SK-N-SH (cell line): Measurements from ENCODE around the gene PPP1R14B. TPM values are rescaled to one million over a fixed set of nuclear protein-coding genes. Genes with fewer than 3 reads are reported as not detected.

Experiments
- CTCF ChIA-PET: fragments of 300-600, 350-600 bp; formaldehyde crosslinking; extraction: SDS; loops from one replicate; lab custom pipeline; 2021; lab: Yijun Ruan, JAX
- POLR2A ChIA-PET: fragments of 350-600 bp; sonication (Branson Sonifier 250); formaldehyde crosslinking; extraction: SDS; loops from one replicate; lab custom pipeline; 2020; ENCODE audit warnings: antibody characterized with exemption, inconsistent platforms; lab: Yijun Ruan, JAX
- DNase-seq: peaks from one replicate; pipeline ENCODE4 v3.0.0; 2012
- H2AFZ ChIP-seq: fragments of 200-600 bp; sonication (generic); 2 replicates; pipeline ENCODE4 v1.8.1; 2016; ENCODE audit warnings: antibody characterized with exemption, mild to moderate bottlenecking, low read depth
- H3F3A ChIP-seq: fragments of 200-600 bp; sonication (generic); replicated peaks from 2 replicates; pipeline ENCODE3; 2016; ENCODE audit warnings: antibody characterized with exemption, mild to moderate bottlenecking; ENCODE audit not compliant: insufficient read depth
- H3K27ac ChIP-seq, 2 experiments: fragments of 200-500 bp in 1 of 2; fragments of 200-600 bp in 1 of 2; sonication (Bioruptor generic) in 1 of 2; sonication (generic), shearing (Covaris generic) in 1 of 2; 2 replicates each; pipeline versions ENCODE4 v1.5.1 to v1.6.1; 2014 to 2016; ENCODE audit warnings: low read depth in 2 of 2, inconsistent platforms in 1 of 2, low read length in 1 of 2, mild to moderate bottlenecking in 1 of 2, mixed read lengths in 1 of 2
- H3K27me3 ChIP-seq: fragments of 200-600 bp; sonication (generic), shearing (Covaris generic); 2 replicates; pipeline ENCODE4 v1.6.1; 2016; ENCODE audit warnings: mixed run types; ENCODE audit not compliant: insufficient read depth
- H3K36me3 ChIP-seq, 2 experiments: fragments of 200-500 bp in 1 of 2; fragments of 200-600 bp in 1 of 2; sonication (Bioruptor generic) in 1 of 2; sonication (generic) in 1 of 2; replicated peaks in 1 of 2; 2 replicates each; pipeline versions ENCODE3 to v1.5.1; 2014 to 2016; ENCODE audit warnings: low read length in 1 of 2, mild to moderate bottlenecking in 1 of 2; ENCODE audit not compliant: insufficient read depth in 2 of 2, control insufficient read depth in 1 of 2
- H3K4me1 ChIP-seq, 2 experiments: fragments of 200-500 bp in 1 of 2; fragments of 200-600 bp in 1 of 2; sonication (Bioruptor generic) in 1 of 2; sonication (generic), shearing (Covaris generic) in 1 of 2; 2 replicates each; pipeline versions ENCODE4 v1.5.1 to v1.6.1; 2014 to 2016; ENCODE audit warnings: low read depth in 1 of 2, low read length in 1 of 2, mixed run types in 1 of 2; ENCODE audit not compliant: insufficient read depth in 2 of 2, control insufficient read depth in 1 of 2
- H3K4me2 ChIP-seq: fragments of 200-600 bp; sonication (generic), shearing (Covaris generic); 2 replicates; pipeline ENCODE4 v1.6.1; 2017; ENCODE audit warnings: mixed run types
- H3K4me3 ChIP-seq, 2 experiments: fragments of 200-500 bp in 1 of 2; fragments of 200-600 bp in 1 of 2; sonication (Bioruptor generic) in 1 of 2; sonication (generic), shearing (Covaris generic) in 1 of 2; 2 replicates each; pipeline versions ENCODE4 v1.5.1 to v1.8.1; 2014 to 2016; ENCODE audit warnings: low read depth in 2 of 2, inconsistent platforms in 1 of 2, low read length in 1 of 2, mild to moderate bottlenecking in 1 of 2, mixed read lengths in 1 of 2, moderate library complexity in 1 of 2
- H3K79me2 ChIP-seq: fragments of 200-600 bp; sonication (generic); 2 replicates; pipeline ENCODE4 v1.8.1; 2017; ENCODE audit warnings: mild to moderate bottlenecking; ENCODE audit not compliant: insufficient read depth
- H3K9ac ChIP-seq: fragments of 200-600 bp; sonication (generic); 2 replicates; pipeline ENCODE4 v1.6.1; 2017; ENCODE audit warnings: mixed run types
- H3K9me2 ChIP-seq: fragments of 200-600 bp; sonication (generic); 2 replicates; pipeline ENCODE4 v1.6.1; 2017; ENCODE audit warnings: mixed run types
- H3K9me3 ChIP-seq: fragments of 200-600 bp; sonication (generic); 2 replicates; pipeline ENCODE4 v1.6.1; 2017; ENCODE audit warnings: mixed run types, mild to moderate bottlenecking, moderate library complexity
- H4K20me1 ChIP-seq: fragments of 200-600 bp; sonication (generic); 2 replicates; pipeline ENCODE4 v1.6.1; 2017; ENCODE audit warnings: mild to moderate bottlenecking, mixed run types; ENCODE audit not compliant: insufficient read depth
- CHD2 ChIP-seq: fragments of 150-350 bp; IDR thresholded peaks from 2 replicates; pipeline ENCODE4 v1.6.1; 2018; ENCODE audit warnings: low read length; ENCODE audit not compliant: partially characterized antibody
- CTCF ChIP-seq: fragments of 200-600 bp; sonication (generic); IDR thresholded peaks from 2 replicates; pipeline ENCODE4 v1.6.1; 2017; ENCODE audit warnings: antibody characterized with exemption, mild to moderate bottlenecking, moderate library complexity
- ELF1 ChIP-seq: IDR thresholded peaks from 2 replicates; pipeline ENCODE4 v1.4.0; 2012
- EZH2phosphoT487 ChIP-seq: fragments of 200-600 bp; sonication (generic); IDR thresholded peaks from 2 replicates; pipeline ENCODE4 v1.6.1; 2017; ENCODE audit warnings: low read depth, mixed run types, mild to moderate bottlenecking, antibody characterized with exemption, moderate library complexity, borderline replicate concordance
- GABPA ChIP-seq: IDR thresholded peaks from 2 replicates; pipeline ENCODE4 v1.4.0; 2012; ENCODE audit warnings: low read depth, mild to moderate bottlenecking
- MXI1 ChIP-seq: IDR thresholded peaks from 2 replicates; pipeline ENCODE4 v1.6.1; 2012; ENCODE audit warnings: mild to moderate bottlenecking, low read depth, low read length, improper control_type of control experiment
- NRF1 ChIP-seq: IDR thresholded peaks from 2 replicates; pipeline ENCODE4 v1.6.1; 2012; ENCODE audit warnings: low read depth, mild to moderate bottlenecking, low read length
- RAD21 ChIP-seq: IDR thresholded peaks from 2 replicates; pipeline ENCODE4 v1.6.1; 2012; ENCODE audit warnings: mild to moderate bottlenecking, low read length
- RCOR1 ChIP-seq: fragments of 150-350 bp; IDR thresholded peaks from 2 replicates; pipeline ENCODE4 v1.6.1; 2017; ENCODE audit warnings: antibody characterized with exemption, low read length
- RFX5 ChIP-seq: IDR thresholded peaks from 2 replicates; pipeline ENCODE4 v1.6.1; 2012; ENCODE audit warnings: mild to moderate bottlenecking, improper control_type of control experiment, low read length
- RXRA ChIP-seq: IDR thresholded peaks from 2 replicates; pipeline ENCODE4 v1.4.0; 2012; ENCODE audit warnings: low read depth, mild to moderate bottlenecking, borderline replicate concordance
- SIN3A ChIP-seq: IDR thresholded peaks from 2 replicates; pipeline ENCODE4 v1.6.1; 2012; ENCODE audit warnings: low read depth, mild to moderate bottlenecking, low read length, moderate library complexity, borderline replicate concordance
- TAF1 ChIP-seq: IDR thresholded peaks from 2 replicates; pipeline ENCODE4 v1.6.1; 2012; ENCODE audit warnings: low read depth, mild to moderate bottlenecking, low read length, moderate library complexity, borderline replicate concordance
- TEAD4 ChIP-seq: IDR thresholded peaks from 2 replicates; pipeline ENCODE4 v1.4.0; 2012; ENCODE audit warnings: mild to moderate bottlenecking, borderline replicate concordance; ENCODE audit not compliant: insufficient read depth
- WGBS: methylation state at CpG from one replicate; pipeline ENCODE4 v1.1.6; 2017; ENCODE audit warnings: low lambda C conversion rate; 5-methylcytosine and 5-hydroxymethylcytosine counted together
- polyA plus RNA-seq, 3 experiments: library from polyadenylated mRNA; depleted of rRNA; stranded (reverse); fragments of >200 nt; gene quantifications; 2 replicates each; pipeline ENCODE4 v1.2.3, GENCODE V29; 2012
- TF ChIP-seq, protein P1 (sequence below): IDR thresholded peaks from 2 replicates; pipeline ENCODE4 v1.4.0; 2012; ENCODE audit warnings: low read depth, borderline replicate concordance
- TF ChIP-seq, protein P2 (sequence below): IDR thresholded peaks from 2 replicates; pipeline ENCODE4; 2012
- TF ChIP-seq, protein P3 (sequence below): IDR thresholded peaks from 2 replicates; pipeline ENCODE4 v1.4.0; 2012; ENCODE audit warnings: low read depth

PPP1R14B gene
- polyA plus RNA-seq, 1 of the 3 experiments (the other 2 are of a cell fraction) = 523 TPM

- WGBS = no CpG with 5 or more reads among the region's 26 CpGs
- H3K4me2 ChIP-seq = peak overlapping the region; percentile 98
- peaks cover 42% of the 10 kb centered on the region for H3K79me2 ChIP-seq
- peak overlapping the region; percentile 88 to 97 for H3K4me3 ChIP-seq
- H2AFZ ChIP-seq = peak overlapping the region; percentile 78; the same call in 1 of the 2 replicates
- H3K9me3 ChIP-seq = no peaks in the 10 kb centered on the region
- H3K9me2 ChIP-seq = no peaks in the 10 kb centered on the region
- no peaks in the 10 kb centered on the region for H4K20me1 ChIP-seq
- TF ChIP-seq MXI1 = 0 out of 2 replicates have a peak, but pooled peaks have one; percentile 4
- TF ChIP-seq TEAD4 = no peak
- TF ChIP-seq TAF1 = no peak
- ChIA-PET CTCF (interaction anchor here (1.0 to 5.2 kb wide), 7 partner anchors 22 to 78 kb away, joined by 3 to 36 read pairs (median 4); partner anchors contain the start of genes ESRRA, MACROD1 and PLCB3), POLR2A (interaction anchor here (0.7 to 1.7 kb wide), 16 partner anchors 9 to 91 kb away, joined by 3 to 6 read pairs (median 4); partner anchors contain the start of genes BAD, FKBP2, PPP1R14B and PRDX5)
- H3K27ac ChIP-seq = peak overlapping the region; percentile 44 to 88
- H3K9ac ChIP-seq = peak overlapping the region; percentile 75
- peaks cover 13 to 39% of the 10 kb centered on the region in 2 experiments; a peak in 2 of 4 replicates for H3K4me1 ChIP-seq
- H3K27me3 ChIP-seq = no peaks in the 10 kb centered on the region
- DNase-seq = peak; percentile 76
- H3K36me3 ChIP-seq = peaks cover 0 to 14% of the 10 kb centered on the region in 2 experiments
- peaks cover 10% of the 10 kb centered on the region for H3F3A ChIP-seq
These were observed 20.2 kb downstream of the PPP1R14B start for GRCh38 chr11:64226507-64227051.

- peaks cover 0 to 14% of the 10 kb centered on the region in 2 experiments for H3K36me3 ChIP-seq
- no peaks in the 10 kb centered on the region for H3K27me3 ChIP-seq
- H3K9ac ChIP-seq = peak within 1 kb of the TSS; percentile 75
- H4K20me1 ChIP-seq = no peaks in the 10 kb centered on the region
- ChIA-PET POLR2A (interaction anchor here (0.7 to 1.7 kb wide), 17 partner anchors 8 to 92 kb away, joined by 3 to 6 read pairs (median 4); partner anchors contain the start of genes FKBP2, PPP1R14B, PRDX5 and STIP1), CTCF (interaction anchor here (0.8 to 5.2 kb wide), 9 partner anchors 19 to 78 kb away, joined by 3 to 36 read pairs (median 3); partner anchors contain the start of genes ESRRA, FERMT3, MACROD1 and PLCB3)
- peak within 1 kb of the TSS; percentile 93 for H2AFZ ChIP-seq
- peak within 1 kb of the TSS; percentile 88 to 97 for H3K4me3 ChIP-seq
- H3K27ac ChIP-seq = peak within 1 kb of the TSS; percentile 47 to 88
- peaks cover 9 to 34% of the 10 kb centered on the region in 2 experiments; a peak in 2 of 4 replicates for H3K4me1 ChIP-seq
- peak; percentile 97 for DNase-seq
- no peaks in the 10 kb centered on the region for H3K9me3 ChIP-seq
- no peaks in the 10 kb centered on the region for H3K9me2 ChIP-seq
- H3K79me2 ChIP-seq = peaks cover 42% of the 10 kb centered on the region
- under 1% methylated on average over 27 of the region's 54 CpGs for WGBS
- peak within 1 kb of the TSS; percentile 98 for H3K4me2 ChIP-seq
- peaks cover 6% of the 10 kb centered on the region for H3F3A ChIP-seq
- TF ChIP-seq, protein P1, sequence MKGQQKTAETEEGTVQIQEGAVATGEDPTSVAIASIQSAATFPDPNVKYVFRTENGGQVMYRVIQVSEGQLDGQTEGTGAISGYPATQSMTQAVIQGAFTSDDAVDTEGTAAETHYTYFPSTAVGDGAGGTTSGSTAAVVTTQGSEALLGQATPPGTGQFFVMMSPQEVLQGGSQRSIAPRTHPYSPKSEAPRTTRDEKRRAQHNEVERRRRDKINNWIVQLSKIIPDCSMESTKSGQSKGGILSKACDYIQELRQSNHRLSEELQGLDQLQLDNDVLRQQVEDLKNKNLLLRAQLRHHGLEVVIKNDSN = no peak
- no peak for TF ChIP-seq RXRA
- TF ChIP-seq EZH2phosphoT487 = no peak
- no peak for TF ChIP-seq RFX5
- no peak for TF ChIP-seq CHD2
- peak; percentile 78 for TF ChIP-seq GABPA
- TF ChIP-seq TAF1 = peak; percentile 64; the same call in 1 of the 2 replicates
- no peak for TF ChIP-seq RCOR1
- peak; percentile 86 for TF ChIP-seq ELF1
- peak; percentile 16 for TF ChIP-seq CTCF
- TF ChIP-seq SIN3A = peak; percentile 16; the same call in 1 of the 2 replicates
- TF ChIP-seq, protein P2, sequence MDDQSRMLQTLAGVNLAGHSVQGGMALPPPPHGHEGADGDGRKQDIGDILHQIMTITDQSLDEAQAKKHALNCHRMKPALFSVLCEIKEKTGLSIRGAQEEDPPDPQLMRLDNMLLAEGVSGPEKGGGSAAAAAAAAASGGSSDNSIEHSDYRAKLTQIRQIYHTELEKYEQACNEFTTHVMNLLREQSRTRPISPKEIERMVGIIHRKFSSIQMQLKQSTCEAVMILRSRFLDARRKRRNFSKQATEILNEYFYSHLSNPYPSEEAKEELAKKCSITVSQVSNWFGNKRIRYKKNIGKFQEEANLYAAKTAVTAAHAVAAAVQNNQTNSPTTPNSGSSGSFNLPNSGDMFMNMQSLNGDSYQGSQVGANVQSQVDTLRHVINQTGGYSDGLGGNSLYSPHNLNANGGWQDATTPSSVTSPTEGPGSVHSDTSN = no peak; the same call in 1 of the 2 replicates
- no peak for TF ChIP-seq RAD21
- TF ChIP-seq, protein P3, sequence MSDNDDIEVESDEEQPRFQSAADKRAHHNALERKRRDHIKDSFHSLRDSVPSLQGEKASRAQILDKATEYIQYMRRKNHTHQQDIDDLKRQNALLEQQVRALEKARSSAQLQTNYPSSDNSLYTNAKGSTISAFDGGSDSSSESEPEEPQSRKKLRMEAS = peak; percentile 73
- TF ChIP-seq NRF1 = no peak
These were observed 20.9 kb downstream of the PPP1R14B start, which contains the start of the genes NUDT22 and TRPT1 for GRCh38 chr11:64225608-64226506. Gene NUDT22 (plus strand): TSS chr11:64226274. CDS start chr11:64226653, 379 bp downstream. Gene TRPT1 (minus strand): TSS chr11:64226186. CDS start chr11:64225860, 326 bp downstream.
